ELF-1 (cell line): ENCODE results near the gene SAT2.
"Not testable (repeated sequence)": the region's sequence is repeated elsewhere in the genome, so short reads cannot be mapped to it uniquely, and the experiment has no call there.

ENCODE experiments used
- DNase-seq: peaks from one replicate; pipeline ENCODE4 v3.0.0-alpha.2; 2016; ENCODE audit warnings: low read depth, low spot score

The SAT2 gene

DNA sequence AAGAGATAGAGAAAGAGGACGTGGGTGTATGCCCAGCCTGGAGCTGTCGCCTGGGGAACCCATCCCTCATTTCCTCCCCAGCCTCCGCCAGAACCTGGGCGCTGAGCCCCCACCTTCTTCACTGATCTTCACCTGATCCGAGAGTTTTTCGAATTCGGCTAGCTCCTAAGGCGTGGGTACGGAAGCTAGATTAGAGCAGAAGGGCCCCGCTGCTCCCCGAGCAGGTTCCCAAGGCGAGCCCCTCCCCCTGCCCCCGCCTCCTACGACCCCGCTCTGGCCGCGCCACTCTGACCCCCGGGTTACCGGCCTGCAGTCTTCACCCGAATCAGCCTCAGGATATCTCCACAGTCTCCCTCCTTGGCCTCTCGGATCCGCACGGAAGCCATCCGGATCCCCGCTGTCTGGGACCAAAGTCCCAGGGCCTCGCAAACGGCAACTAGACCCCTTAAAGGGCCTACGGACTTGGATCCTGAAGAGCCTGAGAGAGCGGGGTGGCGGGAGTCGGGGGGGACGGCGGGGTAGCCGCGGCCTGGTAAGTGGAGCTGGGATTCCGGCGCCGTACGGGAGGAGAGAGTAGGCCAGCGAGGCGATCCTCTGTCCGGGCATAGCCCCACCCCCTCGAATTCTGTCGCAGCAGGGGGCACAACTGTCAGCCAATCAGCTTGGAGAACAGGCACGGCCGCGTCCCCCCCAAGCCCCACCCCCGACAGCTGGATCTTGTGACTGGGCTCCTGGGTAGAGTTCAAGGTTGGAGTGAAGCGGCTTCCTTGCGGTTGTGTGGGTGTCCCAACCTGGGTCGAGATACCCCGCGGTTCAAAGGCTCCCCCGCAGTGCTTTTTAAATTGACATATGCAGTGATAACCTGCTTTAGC, at the start of gene SAT2:
SAT2 (minus strand) TSS at position 572 of the 872 bp plus-strand sequence; CDS start at position 386, 186 bp downstream.
- peak; percentile 95 for DNase-seq

- DNase-seq = peak; percentile 33
Measured at GRCh38 chr17:7676533-7676932, 48.9 kb upstream of the SAT2 start.

DNA sequence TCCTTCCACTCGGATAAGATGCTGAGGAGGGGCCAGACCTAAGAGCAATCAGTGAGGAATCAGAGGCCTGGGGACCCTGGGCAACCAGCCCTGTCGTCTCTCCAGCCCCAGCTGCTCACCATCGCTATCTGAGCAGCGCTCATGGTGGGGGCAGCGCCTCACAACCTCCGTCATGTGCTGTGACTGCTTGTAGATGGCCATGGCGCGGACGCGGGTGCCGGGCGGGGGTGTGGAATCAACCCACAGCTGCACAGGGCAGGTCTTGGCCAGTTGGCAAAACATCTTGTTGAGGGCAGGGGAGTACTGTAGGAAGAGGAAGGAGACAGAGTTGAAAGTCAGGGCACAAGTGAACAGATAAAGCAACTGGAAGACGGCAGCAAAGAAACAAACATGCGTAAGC, 47.3 kb upstream of the SAT2 start:
- DNase-seq = no peak

DNA sequence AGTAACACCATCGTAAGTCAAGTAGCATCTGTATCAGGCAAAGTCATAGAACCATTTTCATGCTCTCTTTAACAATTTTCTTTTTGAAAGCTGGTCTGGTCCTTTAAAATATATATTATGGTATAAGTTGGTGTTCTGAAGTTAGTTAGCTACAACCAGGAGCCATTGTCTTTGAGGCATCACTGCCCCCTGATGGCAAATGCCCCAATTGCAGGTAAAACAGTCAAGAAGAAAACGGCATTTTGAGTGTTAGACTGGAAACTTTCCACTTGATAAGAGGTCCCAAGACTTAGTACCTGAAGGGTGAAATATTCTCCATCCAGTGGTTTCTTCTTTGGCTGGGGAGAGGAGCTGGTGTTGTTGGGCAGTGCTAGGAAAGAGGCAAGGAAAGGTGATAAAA, 45.6 kb upstream of the SAT2 start:
- peak; percentile 70 for DNase-seq

- DNase-seq = no peak
Measured at GRCh38 chr17:7668482-7668881, 40.9 kb upstream of the SAT2 start.

- DNase-seq = no peak
Measured at GRCh38 chr17:7667656-7668406, 40.2 kb upstream of the SAT2 start.

GRCh38 chr17:7656958-7657609, 29.5 kb upstream of the SAT2 start:
- peak; percentile 94 for DNase-seq

GRCh38 chr17:7655541-7655840, 27.9 kb upstream of the SAT2 start:
- DNase-seq = no peak

- DNase-seq = no peak
Measured at GRCh38 chr17:7654832-7655540, 27.4 kb upstream of the SAT2 start.

DNA sequence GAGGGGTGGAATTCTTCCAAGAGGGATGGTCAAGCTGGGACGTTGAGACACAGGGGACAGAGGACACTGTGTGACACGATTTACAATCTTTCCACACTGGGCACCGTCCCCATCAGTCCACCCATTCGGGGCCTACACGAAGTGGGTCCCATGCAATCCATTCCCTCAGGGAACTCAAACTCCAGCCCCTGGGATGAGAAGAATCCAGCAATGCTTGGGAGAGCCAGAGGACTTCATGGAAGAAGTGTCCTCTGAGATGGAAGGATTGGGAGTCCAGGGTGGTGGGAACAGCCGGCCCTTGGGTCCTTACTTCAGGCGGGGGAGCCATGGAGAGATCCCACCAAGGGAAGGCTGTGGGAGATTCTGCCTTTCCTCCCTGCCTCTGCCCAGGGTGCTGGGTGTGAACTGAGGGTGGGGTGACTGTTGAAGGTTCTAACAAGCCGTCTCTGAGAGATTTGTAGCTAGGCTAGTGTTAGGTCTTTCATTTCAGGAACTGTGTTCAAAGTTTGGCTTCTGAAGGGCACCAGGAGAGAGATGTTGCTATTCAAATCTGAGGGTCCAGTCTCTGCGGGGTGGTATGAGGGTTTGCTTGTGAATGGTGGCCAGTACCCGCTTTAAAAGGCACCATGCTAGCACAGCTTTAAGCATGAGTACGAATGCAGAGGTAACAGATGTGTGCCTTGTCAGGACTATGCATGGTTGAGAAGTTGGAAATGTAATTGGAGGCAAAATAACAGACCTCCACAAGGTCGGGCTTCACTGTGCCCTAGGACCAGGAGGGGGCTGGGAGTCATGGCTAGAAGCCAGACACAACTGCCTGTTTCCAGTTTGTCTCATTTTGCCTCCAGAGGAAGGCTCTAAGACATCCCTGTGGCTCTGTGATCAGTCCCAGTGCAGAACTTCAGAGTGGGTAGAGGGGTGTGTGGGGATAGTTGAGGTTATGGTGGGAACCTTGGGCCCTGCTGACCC, 25.1 kb upstream of the SAT2 start:
- no peak for DNase-seq

GRCh38 chr17:7651665-7652387, 24.2 kb upstream of the SAT2 start:
- peak; percentile 26 for DNase-seq

- DNase-seq = no peak
Measured at GRCh38 chr17:7651097-7651664, 23.6 kb upstream of the SAT2 start.

DNA sequence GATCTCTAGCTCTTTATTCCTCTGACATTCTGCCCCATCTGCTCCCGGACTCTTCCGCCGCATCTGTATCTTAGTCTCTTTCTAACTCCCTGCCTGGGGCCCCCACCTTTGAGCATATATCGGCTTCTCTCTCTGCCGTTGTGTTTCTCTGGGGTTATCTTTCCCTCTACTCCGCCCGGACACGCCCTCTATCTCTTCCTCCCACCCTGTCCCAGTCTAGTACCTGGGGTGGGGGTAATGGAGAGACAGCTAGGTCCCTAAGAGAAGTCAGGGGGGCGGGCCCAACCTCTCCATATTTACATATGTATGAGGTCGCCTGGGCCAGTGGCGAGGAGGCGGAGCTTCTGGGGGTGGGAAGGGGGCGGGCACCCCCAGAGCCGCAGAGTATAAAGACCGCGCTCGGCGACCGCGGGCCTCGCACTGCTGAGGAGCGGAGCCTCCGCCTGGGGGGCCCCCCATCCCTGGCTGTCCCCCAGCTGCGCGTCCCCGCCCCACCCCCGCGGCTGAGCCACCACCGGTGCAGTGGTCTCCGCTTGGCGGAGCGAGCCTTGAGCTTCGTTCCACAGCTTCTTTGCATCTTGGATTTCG, 23.0 kb upstream of the SAT2 start, which contains the start of gene ATP1B2:
ATP1B2 (plus strand) TSS at position 418 of the 588 bp plus-strand sequence. CDS start 593 bp downstream, outside the sequence.
- DNase-seq = peak; percentile 88

- no peak for DNase-seq
Measured at GRCh38 chr17:7647018-7647417, 19.4 kb upstream of the SAT2 start.

- no peak for DNase-seq
Measured at GRCh38 chr17:7646457-7646856, 18.8 kb upstream of the SAT2 start.

- no peak for DNase-seq
Measured at GRCh38 chr17:7644775-7645174, 17.2 kb upstream of the SAT2 start.

GRCh38 chr17:7641635-7642034, 14.0 kb upstream of the SAT2 start:
- not testable (repeated sequence) for DNase-seq

- no peak for DNase-seq
Measured at GRCh38 chr17:7640783-7641182, 13.2 kb upstream of the SAT2 start.

DNA sequence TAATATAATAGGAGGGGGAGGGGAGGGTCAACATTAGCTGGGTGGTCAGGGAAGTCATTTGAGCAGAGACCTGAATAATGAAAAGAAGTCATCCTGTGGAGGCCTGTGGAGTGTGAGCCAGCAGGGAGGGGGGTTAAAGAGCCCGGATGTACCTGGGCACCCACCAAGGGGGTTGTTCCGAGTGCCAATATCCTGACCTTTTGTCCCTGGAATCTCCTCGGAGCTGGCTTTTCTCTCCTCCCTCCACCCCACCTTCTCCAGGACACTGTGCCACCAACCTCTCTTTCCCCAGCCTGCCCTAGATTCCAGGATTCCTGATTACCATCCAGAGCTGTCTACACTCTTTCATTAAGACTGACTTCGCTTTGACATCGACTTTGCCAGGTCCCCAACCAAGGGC, 8.5 kb upstream of the SAT2 start:
- DNase-seq = no peak
